Amniotic epithelial cell (primary cell): Measurements from ENCODE around the gene MDGA2.
"Not testable (repeated sequence)": the region's sequence is repeated elsewhere in the genome, so short reads cannot be mapped to it uniquely, and the experiment has no call there.

Source experiments
- DNase-seq: peaks from one replicate; pipeline ENCODE4 v3.0.0-alpha.2; 2010; ENCODE audit warnings: low read depth

The MDGA2 gene

GRCh38 chr14:47226877-47227520 lies 448.4 kb downstream of the MDGA2 start:
- peak; percentile 23 for DNase-seq

- no peak for DNase-seq
Observed at GRCh38 chr14:47223656-47224055, 451.7 kb downstream of the MDGA2 start.

- DNase-seq = no peak
Observed at GRCh38 chr14:47220096-47220495, 455.3 kb downstream of the MDGA2 start.

GRCh38 chr14:47211263-47211662 lies 464.1 kb downstream of the MDGA2 start:
- DNase-seq = no peak

GRCh38 chr14:47210099-47210498 lies 465.3 kb downstream of the MDGA2 start:
- DNase-seq = no peak

- no peak for DNase-seq
Observed at GRCh38 chr14:47208434-47208833, 467.0 kb downstream of the MDGA2 start.

- no peak for DNase-seq
Observed at GRCh38 chr14:47207617-47208016, 467.8 kb downstream of the MDGA2 start.

GRCh38 chr14:47200740-47201139 lies 474.7 kb downstream of the MDGA2 start:
- DNase-seq = no peak

- DNase-seq = no peak
Observed at GRCh38 chr14:47195582-47195981, 479.8 kb downstream of the MDGA2 start.

GRCh38 chr14:47194055-47194454 lies 481.4 kb downstream of the MDGA2 start:
- no peak for DNase-seq

- DNase-seq = not testable (repeated sequence)
Observed at GRCh38 chr14:47192203-47192602, 483.2 kb downstream of the MDGA2 start.

GRCh38 chr14:47191700-47192099 lies 483.7 kb downstream of the MDGA2 start:
- DNase-seq = no peak

GRCh38 chr14:47189911-47190484 lies 485.4 kb downstream of the MDGA2 start:
- DNase-seq = no peak

GRCh38 chr14:47186486-47186885 lies 488.9 kb downstream of the MDGA2 start:
- no peak for DNase-seq

GRCh38 chr14:47179906-47180305 lies 495.5 kb downstream of the MDGA2 start:
- no peak for DNase-seq

GRCh38 chr14:47171896-47172295 lies 503.5 kb downstream of the MDGA2 start:
- not testable (repeated sequence) for DNase-seq

GRCh38 chr14:47167402-47167801 lies 508.0 kb downstream of the MDGA2 start:
- DNase-seq = no peak

- DNase-seq = no peak
Observed at GRCh38 chr14:47155395-47155794, 520.0 kb downstream of the MDGA2 start.

- DNase-seq = no peak
Observed at GRCh38 chr14:47154276-47154797, 521.1 kb downstream of the MDGA2 start.

GRCh38 chr14:47153746-47154145 lies 521.7 kb downstream of the MDGA2 start:
- no peak for DNase-seq

- no peak for DNase-seq
Observed at GRCh38 chr14:47150267-47150666, 525.1 kb downstream of the MDGA2 start.

GRCh38 chr14:47149326-47149725 lies 526.1 kb downstream of the MDGA2 start:
- DNase-seq = no peak

- DNase-seq = no peak
Observed at GRCh38 chr14:47148686-47149085, 526.7 kb downstream of the MDGA2 start.

GRCh38 chr14:47120645-47121044 lies 554.8 kb downstream of the MDGA2 start:
- no peak for DNase-seq
